Stimulated activated CD4-positive, alpha-beta T cell treated with anti-CD3 and anti-CD28 coated beads, TNF-alpha, amount 100 ng/mL, for 1 hour (primary cell): ENCODE data around the gene PNPT1.
"Not testable (repeated sequence)": the region's sequence is repeated elsewhere in the genome, so short reads cannot be mapped to it uniquely, and the experiment has no call there.

Source experiments
- DNase-seq, 3 donors: peaks; one replicate each; pipeline ENCODE4 v3.0.0-alpha.2; 2020; ENCODE audit warnings: low read depth in 3 of 3, low spot score in 1 of 3

The PNPT1 gene

DNA sequence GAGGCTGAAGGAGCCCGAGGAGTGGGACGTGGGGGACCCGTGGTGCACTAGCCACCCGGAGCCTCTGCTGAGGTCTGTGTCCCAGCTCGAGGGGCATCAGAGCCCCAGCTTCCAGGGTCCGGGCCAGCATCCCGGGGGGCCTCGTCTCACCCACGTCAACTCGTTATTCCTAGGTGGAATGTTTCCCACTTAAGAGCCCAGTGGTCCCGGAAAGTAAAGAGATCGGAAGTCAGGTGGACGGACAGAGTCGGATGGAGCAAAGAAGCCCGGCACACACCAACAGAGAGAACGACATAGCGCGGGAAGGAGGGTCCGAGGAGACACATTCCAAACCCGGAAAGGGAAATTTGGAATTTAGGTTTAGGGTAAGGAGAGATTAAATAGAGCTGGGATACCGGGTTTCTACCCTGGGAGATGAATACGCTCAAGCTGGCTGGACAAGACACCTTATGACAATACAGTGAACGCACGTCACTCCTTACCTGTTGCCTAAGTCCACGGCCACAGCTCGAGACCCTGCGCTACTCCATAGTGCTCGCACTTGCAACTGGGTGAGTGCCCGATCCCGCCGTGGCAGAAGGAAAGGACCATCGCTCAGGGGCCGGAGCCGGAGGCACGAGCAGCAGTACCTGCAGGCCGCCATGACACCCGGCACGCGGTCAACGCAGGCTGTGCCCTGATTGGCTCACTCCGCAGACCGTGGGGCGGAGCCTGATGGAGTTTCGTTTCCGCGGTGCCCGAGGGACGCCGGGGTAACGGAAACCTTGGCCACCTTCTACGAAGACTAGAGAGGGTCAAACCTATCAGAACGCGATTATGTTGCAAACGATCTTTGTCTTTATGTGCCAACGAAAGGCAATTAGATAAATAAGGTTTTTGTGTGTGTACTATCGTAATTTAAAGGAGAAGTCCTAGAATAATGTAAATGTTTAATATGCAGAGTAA lies at the start of gene PNPT1:
Gene PNPT1, minus strand, starts transcription at position 664 of the 945 bp plus-strand sequence. Its CDS starts 21 bp downstream, at position 643.
- DNase-seq: peak; percentile 78 to 83 (median 83)

- DNase-seq: no peak
Measured at GRCh38 chr2:55742996-55743395, 49.4 kb upstream of the PNPT1 start.

- DNase-seq: not testable (repeated sequence)
Measured at GRCh38 chr2:55736019-55736536, 42.4 kb upstream of the PNPT1 start.

DNA sequence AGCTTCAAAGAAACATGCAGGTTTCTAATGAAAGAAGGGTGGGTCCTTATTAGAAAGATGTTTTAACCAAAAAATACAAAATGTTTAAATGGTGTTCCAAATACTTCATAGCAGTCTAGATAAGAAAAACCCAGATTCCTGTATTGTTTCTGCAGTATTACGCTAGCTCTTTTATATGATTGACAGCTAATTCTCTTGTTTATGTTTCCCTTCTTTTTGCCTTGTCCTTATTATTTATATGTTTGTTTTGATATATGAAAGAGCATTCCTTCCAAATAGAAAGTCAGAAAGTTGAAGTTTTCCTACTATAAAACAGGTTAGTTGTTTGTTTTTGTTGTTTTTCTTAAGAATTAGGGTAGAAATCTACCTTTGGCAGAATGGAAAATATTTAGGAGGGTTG lies 41.1 kb upstream of the PNPT1 start:
- DNase-seq: no peak

- no peak for DNase-seq
Measured at GRCh38 chr2:55733335-55733734, 39.7 kb upstream of the PNPT1 start.

- no peak for DNase-seq
Measured at GRCh38 chr2:55732854-55733253, 39.2 kb upstream of the PNPT1 start.

DNA sequence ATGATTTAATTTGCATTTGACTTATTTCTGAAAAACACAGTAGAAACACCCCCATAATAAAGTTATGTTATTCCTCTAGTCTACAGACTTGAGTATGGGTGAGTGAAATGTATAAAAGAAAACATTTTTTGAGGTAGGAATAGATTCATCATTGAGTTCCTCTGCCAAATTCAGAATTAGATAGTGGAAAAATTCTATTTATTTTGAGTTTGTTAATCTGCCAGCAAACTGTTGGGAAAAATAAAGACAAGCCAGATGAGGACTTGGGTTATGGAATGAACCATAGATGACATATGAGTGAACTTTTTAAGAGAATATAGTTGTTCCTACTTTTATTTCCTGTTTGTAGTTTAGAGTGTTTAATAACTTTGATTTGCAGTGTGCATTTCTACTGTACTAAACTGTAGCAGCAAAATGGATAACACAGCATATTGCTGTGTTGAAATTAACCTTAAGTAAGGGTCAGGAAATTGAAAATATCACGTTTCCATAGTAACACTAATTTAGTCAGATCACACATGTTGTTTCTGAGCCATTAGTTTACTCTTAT lies 35.6 kb upstream of the PNPT1 start:
- DNase-seq: no peak

DNA sequence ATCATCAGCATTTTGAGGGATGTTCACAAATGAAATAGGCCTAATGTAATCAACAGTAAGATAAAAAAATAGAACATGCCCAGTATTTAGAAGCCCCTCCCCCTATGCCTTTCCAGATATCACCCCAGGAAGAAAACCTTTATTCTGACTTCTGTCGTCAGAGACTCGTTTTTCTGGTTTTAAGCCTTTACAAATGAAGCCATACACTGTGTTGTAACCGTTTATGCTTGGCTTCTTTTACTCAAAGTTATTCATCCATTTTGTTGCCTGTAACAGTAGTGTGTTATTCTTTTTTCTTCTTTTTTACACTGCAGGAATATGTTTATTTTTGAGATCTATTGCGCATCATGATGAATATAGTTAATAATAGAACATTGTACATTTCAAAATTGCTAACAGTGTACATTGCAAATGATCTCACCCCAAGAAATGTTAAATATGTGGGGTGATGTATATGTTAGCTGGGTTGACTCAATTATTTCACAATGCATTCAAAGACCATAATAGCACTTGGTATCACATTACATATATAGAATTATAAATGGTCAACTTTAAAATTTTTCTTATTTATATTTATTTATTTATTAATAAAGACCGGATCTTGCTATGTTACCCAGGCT lies 28.1 kb upstream of the PNPT1 start:
- no peak for DNase-seq

DNA sequence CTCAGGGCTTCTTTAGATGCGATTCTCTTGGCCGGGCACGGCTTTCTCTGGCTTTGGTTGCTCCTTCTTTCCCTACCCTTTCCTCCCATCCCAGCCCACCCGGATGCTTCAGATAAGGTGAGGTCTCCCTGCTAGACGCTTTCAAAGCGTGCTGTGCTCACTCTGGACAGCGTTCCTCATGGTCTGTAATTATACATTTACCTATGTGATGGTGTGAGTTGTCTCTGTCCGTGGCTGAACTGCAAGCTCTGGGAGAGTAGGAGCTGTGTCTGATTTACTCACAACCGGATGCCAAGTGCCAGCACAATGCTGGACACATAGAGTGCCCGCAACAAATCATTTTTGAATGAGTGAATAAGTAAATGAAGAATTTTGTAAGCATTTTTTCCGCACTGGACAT lies 26.8 kb upstream of the PNPT1 start:
- DNase-seq: no peak

GRCh38 chr2:55719852-55720251 lies 26.2 kb upstream of the PNPT1 start:
- DNase-seq: no peak

GRCh38 chr2:55718165-55719008 lies 24.7 kb upstream of the PNPT1 start:
- no peak for DNase-seq

GRCh38 chr2:55715626-55716025 lies 22.0 kb upstream of the PNPT1 start:
- DNase-seq: no peak

DNA sequence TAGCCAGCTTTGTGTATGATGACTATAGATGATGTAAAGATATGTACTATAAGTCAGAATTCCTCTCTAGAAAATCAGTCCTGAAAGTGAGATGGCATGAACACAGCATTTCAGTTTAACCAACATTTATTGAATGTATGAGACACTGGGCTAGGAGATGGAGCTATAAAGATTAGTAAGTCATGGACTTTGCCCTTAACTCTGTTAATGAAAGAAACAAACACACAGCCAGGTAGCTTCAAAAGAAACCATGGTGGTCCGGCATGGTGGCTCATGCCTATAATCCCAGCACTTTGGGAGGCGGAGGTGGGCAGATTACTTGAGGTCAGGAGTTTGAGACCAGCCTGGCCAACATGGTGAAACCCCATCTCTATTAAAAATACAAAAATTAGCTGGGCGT lies 21.5 kb upstream of the PNPT1 start:
- not testable (repeated sequence) for DNase-seq

DNA sequence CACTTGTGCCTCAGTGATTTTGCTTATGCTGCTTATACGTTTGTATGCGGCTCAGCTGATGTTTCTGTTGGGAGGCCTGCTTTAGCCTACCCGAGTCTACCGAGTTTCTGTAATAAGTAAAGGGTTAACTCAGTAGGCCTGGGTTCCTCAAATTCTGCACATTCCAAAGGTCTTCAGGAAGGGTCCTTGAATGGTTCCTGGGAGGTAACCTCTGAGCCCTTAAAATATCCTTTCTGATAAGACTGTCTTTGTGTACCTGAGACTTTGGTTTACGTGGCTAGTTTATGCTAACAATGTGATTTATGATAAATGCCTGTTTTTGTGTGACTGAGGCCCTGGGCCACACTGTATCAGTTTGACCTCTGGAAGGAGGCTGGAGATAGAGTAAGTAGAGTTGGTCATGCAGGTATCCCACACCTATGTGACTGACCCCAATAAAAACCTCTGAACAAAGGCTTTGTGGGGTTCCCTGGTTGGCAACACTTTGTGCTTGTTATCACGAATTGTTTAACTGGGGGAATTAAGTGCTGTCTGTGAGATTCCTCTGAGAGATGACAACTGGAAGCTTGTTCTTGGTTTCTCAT lies 18.9 kb upstream of the PNPT1 start:
- no peak for DNase-seq

- DNase-seq: no peak
Measured at GRCh38 chr2:55710025-55710424, 16.4 kb upstream of the PNPT1 start.

DNA sequence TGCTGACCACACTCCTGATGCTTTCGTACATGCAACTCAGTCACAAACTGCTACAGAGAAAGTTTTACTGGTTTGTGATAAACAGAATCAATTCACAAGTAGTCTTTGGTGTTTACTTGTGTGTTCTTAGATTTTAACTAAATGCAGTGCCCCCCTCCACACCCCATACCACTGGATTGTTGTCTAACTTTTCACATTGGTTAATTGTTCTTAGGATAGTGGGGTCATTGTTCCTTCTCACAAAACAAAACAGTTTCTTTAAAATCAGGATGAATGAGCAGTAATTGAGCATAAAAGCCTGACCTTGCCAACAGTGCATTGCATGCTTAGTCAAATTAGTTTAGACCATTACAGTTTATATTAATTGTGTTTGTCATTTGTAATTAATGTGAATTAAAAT lies 14.1 kb upstream of the PNPT1 start:
- no peak for DNase-seq

- DNase-seq: not testable (repeated sequence)
Measured at GRCh38 chr2:55706258-55706657, 12.6 kb upstream of the PNPT1 start.

DNA sequence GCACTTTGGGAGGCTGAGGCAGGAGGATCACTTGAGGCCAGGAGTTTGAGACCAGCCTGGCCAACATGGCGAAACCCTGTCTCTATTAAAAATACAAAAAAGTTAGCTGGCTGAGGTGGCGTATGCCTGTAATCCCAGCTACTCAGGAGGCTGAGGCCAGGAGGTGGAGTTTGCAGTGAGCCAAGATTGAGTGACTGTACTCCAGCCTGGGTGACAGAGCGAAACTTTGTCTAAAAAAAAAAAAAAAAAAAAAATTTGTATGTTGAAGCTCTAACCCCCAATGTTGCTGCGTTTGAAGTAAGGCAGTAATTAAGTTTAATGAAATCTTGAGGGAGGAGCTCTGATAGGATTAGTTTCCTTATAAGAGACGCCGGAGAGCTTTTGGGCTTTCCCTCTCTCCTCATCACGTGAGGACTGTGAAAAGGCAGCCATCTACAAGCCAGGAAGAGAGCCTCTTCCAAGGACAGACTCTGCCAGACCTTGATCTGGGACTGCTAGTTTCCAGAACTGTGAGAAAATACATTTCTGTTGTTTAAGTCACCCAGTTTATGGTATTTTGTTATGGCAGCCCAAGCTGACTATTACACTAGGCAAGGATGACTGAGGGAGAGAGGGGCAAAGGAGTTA lies 11.5 kb upstream of the PNPT1 start:
- DNase-seq: no peak

- no peak for DNase-seq
Measured at GRCh38 chr2:55703350-55703749, 9.7 kb upstream of the PNPT1 start.

GRCh38 chr2:55692740-55693139 lies 904 bp downstream of the PNPT1 start:
- not testable (repeated sequence) for DNase-seq
